Measurements from ENCODE around the gene STAT1. TPM values are rescaled to one million over a fixed set of nuclear protein-coding genes. Genes with fewer than 3 reads are reported as not detected.

Gene STAT1
- total RNA-seq, 1 donor from 2014 or later: 61.7 TPM

- Mint-ChIP-seq H3K27me3 (ENCODE audit: insufficient read depth, low read depth) (no peaks in the 10 kb centered on the region), H3K4me3 (no peak overlapping the region), H3K27ac (no peak overlapping the region), H3K9me3 (no peaks in the 10 kb centered on the region), H3K36me3 (peaks cover 27% of the 10 kb centered on the region), H3K4me1 (no peaks in the 10 kb centered on the region)
- no peak overlapping the region for H3K4me2 ChIP-seq
- no peak for DNase-seq (ENCODE audit: low spot score)
- no peaks in the 10 kb centered on the region for H3K4me1 ChIP-seq
- no peaks in the 10 kb centered on the region for H3F3A ChIP-seq (ENCODE audit: low read depth)
- H3K9ac ChIP-seq: no peak overlapping the region
- no peaks in the 10 kb centered on the region for H3K9me3 ChIP-seq (ENCODE audit: low read depth)
- H3K36me3 ChIP-seq: no peaks in the 10 kb centered on the region
- H3K79me2 ChIP-seq (ENCODE audit: low read depth): no peaks in the 10 kb centered on the region
- H2AFZ ChIP-seq (replicated peaks): no peak overlapping the region
- no peaks in the 10 kb centered on the region for H4K20me1 ChIP-seq (ENCODE audit: low read depth)
- H3K27me3 ChIP-seq: no peaks in the 10 kb centered on the region
- no peak for TF ChIP-seq EZH2phosphoT487 (IDR thresholded peaks at IDR 0.05)
- TF ChIP-seq CTCF (IDR thresholded peaks at IDR 0.05): no peak
- no peak for TF ChIP-seq EZH2 (IDR thresholded peaks at IDR 0.05)
- no peak overlapping the region for H3K4me3 ChIP-seq
- H3K27ac ChIP-seq: no peak overlapping the region
These were observed 43.8 kb downstream of the STAT1 start for GRCh38 chr2:190970160-190970559.

- Histone ChIP-seq H3K27ac (no peak overlapping the region), H3K27me3 (no peaks in the 10 kb centered on the region), H2AFZ (replicated peaks) (no peak overlapping the region), H3K4me3 (no peak overlapping the region), H4K20me1 (ENCODE audit: low read depth) (no peaks in the 10 kb centered on the region), H3K4me2 (no peak overlapping the region), H3K79me2 (ENCODE audit: low read depth) (no peaks in the 10 kb centered on the region), H3K9me3 (ENCODE audit: low read depth) (no peaks in the 10 kb centered on the region), H3K4me1 (no peaks in the 10 kb centered on the region), H3K36me3 (no peaks in the 10 kb centered on the region), H3F3A (ENCODE audit: low read depth) (no peaks in the 10 kb centered on the region), H3K9ac (no peak overlapping the region)
- H3K36me3 Mint-ChIP-seq: peaks cover 16% of the 10 kb centered on the region
- no peak for DNase-seq (ENCODE audit: low spot score)
- TF ChIP-seq EZH2phosphoT487 (IDR thresholded peaks at IDR 0.05): no peak
- TF ChIP-seq EZH2 (IDR thresholded peaks at IDR 0.05): no peak
- no peak for TF ChIP-seq CTCF (IDR thresholded peaks at IDR 0.05)
- no peak overlapping the region for H3K27ac Mint-ChIP-seq
- H3K9me3 Mint-ChIP-seq: no peaks in the 10 kb centered on the region
- H3K4me1 Mint-ChIP-seq: no peaks in the 10 kb centered on the region
- no peaks in the 10 kb centered on the region for H3K27me3 Mint-ChIP-seq (ENCODE audit: insufficient read depth, low read depth)
- H3K4me3 Mint-ChIP-seq: no peak overlapping the region
These were observed 45.4 kb downstream of the STAT1 start for GRCh38 chr2:190968522-190968921.

- Mint-ChIP-seq H3K4me3 (no peak overlapping the region), H3K36me3 (peaks cover 17% of the 10 kb centered on the region), H3K9me3 (no peaks in the 10 kb centered on the region), H3K4me1 (no peaks in the 10 kb centered on the region), H3K27me3 (ENCODE audit: insufficient read depth, low read depth) (no peaks in the 10 kb centered on the region), H3K27ac (no peak overlapping the region)
- Histone ChIP-seq H3K4me2 (no peak overlapping the region), H3K9me3 (ENCODE audit: low read depth) (no peaks in the 10 kb centered on the region), H3K27me3 (no peaks in the 10 kb centered on the region), H2AFZ (replicated peaks) (no peak overlapping the region), H3K79me2 (ENCODE audit: low read depth) (no peaks in the 10 kb centered on the region), H3K36me3 (no peaks in the 10 kb centered on the region), H3K27ac (no peak overlapping the region), H3K4me3 (no peak overlapping the region), H4K20me1 (ENCODE audit: low read depth) (no peaks in the 10 kb centered on the region), H3K9ac (no peak overlapping the region), H3F3A (ENCODE audit: low read depth) (no peaks in the 10 kb centered on the region), H3K4me1 (no peaks in the 10 kb centered on the region)
- DNase-seq (ENCODE audit: low spot score): no peak
- TF ChIP-seq EZH2 (IDR thresholded peaks at IDR 0.05): no peak
- TF ChIP-seq CTCF (IDR thresholded peaks at IDR 0.05): no peak
- no peak for TF ChIP-seq EZH2phosphoT487 (IDR thresholded peaks at IDR 0.05)
These were observed 48.3 kb downstream of the STAT1 start for GRCh38 chr2:190965580-190966222.

Measured in neural progenitor cell (in vitro differentiated cells).